GM10248 (cell line): Measurements from ENCODE around the gene ZG16.
"Not testable (repeated sequence)": the region's sequence is repeated elsewhere in the genome, so short reads cannot be mapped to it uniquely, and the experiment has no call there.

Source experiments
- CTCF ChIA-PET: fragments of 300-600 bp; sonication (Branson Sonifier 250); formaldehyde crosslinking; extraction: SDS; loops from one replicate; lab custom pipeline; 2021; ENCODE audit warnings: antibody characterized with exemption; lab: Yijun Ruan, JAX
- POLR2A ChIA-PET: fragments of 350-650 bp; sonication (Branson Sonifier 250); formaldehyde crosslinking; extraction: SDS; loops from one replicate; lab custom pipeline; 2020; ENCODE audit warnings: antibody characterized with exemption; lab: Yijun Ruan, JAX
- DNase-seq: peaks from one replicate; pipeline ENCODE4 v3.0.0; 2012; ENCODE audit errors: extremely low spot score
- CTCF ChIP-seq: IDR thresholded peaks from 2 replicates; pipeline ENCODE4 v1.5.1; 2012; ENCODE audit warnings: mild to moderate bottlenecking, low read depth; ENCODE audit errors: extremely low read depth, missing control alignments, control extremely low read depth

ZG16 gene

DNA sequence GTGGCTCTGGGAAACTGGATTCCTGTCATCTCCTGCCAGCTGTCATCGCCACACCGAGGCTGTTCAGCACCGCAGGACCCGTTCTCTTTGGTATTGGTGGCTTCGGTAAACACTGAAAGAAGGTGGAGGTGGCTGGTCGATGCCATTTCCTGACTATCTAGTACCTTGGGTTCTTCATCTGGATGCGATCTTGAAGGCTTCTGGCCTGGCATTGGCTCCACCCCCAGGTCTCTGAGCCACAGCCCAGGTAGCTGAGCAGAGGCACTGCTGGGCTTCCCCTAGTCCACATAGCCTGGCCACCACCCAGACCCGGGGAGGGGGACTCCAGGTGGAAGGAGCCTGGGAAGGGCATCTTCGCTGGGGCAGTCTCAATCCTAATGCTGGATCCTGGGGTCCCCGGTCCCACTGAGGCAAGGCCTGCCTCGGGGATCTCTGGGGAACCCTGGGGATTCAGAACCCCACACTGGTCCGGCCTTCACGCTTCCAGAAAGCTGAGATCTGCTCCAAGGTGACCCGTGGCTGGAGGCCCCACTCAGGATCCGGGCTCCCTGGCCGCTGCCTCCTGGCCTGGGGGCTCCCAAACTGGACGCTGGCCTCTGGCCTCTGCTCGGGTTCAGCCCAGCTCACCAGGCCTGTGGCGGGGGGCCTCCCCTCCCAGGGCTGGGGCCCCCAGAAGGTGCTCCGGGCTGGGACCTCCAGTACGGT is 34.1 kb upstream of the ZG16 start:
- no peak for DNase-seq
- no peak for TF ChIP-seq CTCF
- ChIA-PET POLR2A (no interaction called here), CTCF (no interaction called here)

DNA sequence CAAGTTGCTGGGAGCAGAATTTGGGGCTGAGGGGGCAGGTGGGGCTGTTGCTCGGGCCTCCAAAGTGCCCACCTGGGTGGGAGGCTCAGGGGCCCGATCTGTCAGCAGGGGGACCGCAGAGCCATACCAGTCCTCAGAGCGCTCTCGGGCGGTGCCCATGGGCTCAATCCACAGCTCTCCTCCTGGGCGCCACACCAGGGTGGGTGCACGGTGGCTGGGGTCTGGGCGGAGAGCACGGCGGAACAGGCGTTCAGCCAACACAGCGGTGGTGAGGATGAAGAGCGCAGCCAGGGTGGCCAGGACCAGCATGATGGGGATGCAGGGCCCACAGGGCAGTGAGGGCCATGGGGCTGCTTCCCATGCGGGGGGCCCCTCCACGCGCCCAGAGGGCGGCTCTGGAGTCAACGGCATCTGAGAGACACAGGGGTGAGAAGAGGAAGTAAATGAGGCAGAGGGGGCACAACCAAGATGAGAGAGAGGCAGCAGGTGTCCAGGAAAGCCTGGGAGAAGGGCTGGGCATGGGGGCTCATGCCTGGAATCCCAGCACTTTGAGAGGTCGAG is 33.4 kb upstream of the ZG16 start:
- peak; percentile 24 for DNase-seq
- POLR2A ChIA-PET: no interaction called here
- CTCF ChIA-PET: interaction anchor here (1.0 to 1.3 kb wide), 2 partner anchors 40 to 101 kb away, joined by 3 read pairs; no protein-coding TSS in a partner anchor
- no peak for TF ChIP-seq CTCF

DNA sequence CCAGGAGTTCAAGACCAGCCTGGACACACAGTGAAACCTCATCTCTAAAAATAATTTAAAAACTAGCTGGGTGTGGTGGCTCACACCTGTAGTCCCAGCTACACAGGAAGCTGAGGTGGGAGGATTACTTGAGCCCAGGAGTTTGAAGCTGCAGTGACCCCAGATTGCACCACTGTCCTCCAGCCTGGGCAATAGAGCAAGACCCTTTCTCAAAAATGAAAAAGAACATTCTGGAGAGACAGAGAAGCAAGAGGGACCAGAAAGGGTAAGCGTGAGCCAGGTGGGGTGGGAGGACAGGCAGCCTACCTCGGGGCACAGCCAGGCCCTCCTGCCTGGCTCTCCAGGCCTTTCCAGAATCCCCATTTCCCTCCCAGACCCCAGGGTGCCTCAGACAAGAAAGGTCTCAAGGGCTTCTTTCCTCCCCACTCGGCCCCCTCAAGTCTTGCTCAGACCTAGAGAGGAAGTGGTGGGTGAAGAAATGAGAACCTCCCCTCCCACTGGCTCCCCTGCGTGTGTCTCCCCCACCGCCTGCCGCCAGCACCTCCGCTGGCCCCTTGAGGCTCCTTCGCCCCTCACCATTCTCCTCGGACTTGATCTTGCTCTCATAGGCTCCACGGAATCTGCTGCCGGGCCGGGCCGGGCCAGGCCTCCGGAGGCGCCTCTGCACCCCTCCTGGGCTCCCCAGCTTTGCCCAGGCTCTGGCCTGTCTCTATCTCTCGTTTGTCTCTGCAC is 32.8 kb upstream of the ZG16 start:
- CTCF ChIA-PET: interaction anchor here (1.0 to 1.6 kb wide), 3 partner anchors 39 to 102 kb away, joined by 3 to 6 read pairs (median 3); partner anchors contain the start of gene KIF22
- no peak for TF ChIP-seq CTCF
- POLR2A ChIA-PET: no interaction called here
- peak; percentile 78 for DNase-seq

DNA sequence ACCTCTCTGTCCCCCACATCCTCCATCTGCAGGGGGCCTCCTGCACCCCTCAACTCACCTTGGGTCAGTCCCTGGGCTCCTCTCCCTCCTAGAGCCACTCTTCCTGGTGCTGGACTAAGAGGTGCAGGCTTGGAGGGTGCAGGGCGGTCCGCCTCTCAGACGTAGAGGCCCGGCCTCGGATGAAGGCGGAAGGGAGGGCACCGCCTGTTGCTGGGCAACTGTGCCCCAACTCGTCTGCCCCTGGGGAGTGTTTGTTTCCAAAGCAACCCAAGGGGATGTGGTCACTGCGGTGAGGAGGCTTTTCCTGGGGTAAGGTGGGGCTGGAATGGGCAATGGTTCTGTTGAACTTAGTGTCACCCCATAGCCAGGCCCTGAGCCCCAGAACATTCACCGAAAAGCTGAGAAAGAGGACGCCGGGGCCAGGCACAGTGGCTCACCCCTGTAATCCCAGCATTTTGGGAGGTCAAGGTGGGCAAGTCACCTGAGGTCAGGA is 32.2 kb upstream of the ZG16 start, which contains the start of gene C16orf54:
Gene C16orf54 (minus strand): TSS at position 138 of the 493 bp plus-strand sequence. CDS start 1,039 bp downstream, outside the sequence.
- DNase-seq: peak; percentile 72
- ChIA-PET CTCF (interaction anchor here (0.8 to 1.6 kb wide), 3 partner anchors 44 to 103 kb away, joined by 3 to 6 read pairs (median 3); partner anchors contain the start of gene KIF22), POLR2A (interaction anchor here (0.5 kb wide), 1 partner anchor 42 kb away, joined by 7 read pairs; no protein-coding TSS in a partner anchor)
- TF ChIP-seq CTCF: no peak

DNA sequence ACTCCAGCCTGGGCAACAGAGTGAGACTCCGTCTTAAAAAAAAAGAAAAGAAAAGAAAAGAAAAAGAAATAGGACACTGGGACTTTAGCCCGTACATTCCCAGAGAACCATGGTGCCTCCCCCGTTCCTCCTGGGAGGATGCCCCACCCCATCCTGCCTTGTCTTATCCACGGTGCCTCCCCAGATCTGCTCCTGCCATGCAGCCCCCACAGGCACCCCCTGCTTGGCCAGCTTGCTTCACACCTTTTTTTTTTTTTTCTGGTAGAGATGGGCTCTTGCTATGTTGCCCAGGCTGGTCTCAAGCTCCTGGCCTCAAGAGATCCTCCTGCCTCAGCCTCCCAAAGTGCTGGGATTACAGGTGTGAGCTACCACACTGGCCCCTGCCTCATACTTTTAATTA is 31.5 kb upstream of the ZG16 start:
- not testable (repeated sequence) for DNase-seq
- ChIA-PET POLR2A (interaction anchor here (0.5 to 0.6 kb wide), 2 partner anchors 42 to 77 kb away, joined by 4 to 7 read pairs; no protein-coding TSS in a partner anchor), CTCF (interaction anchor here (0.8 to 1.6 kb wide), 2 partner anchors 44 to 102 kb away, joined by 3 to 6 read pairs; partner anchors contain the start of gene KIF22)

- DNase-seq: no peak
- ChIA-PET POLR2A (no interaction called here), CTCF (interaction anchor here (1.0 to 2.1 kb wide), 2 partner anchors 37 to 69 kb away, joined by 4 to 9 read pairs; no protein-coding TSS in a partner anchor)
- no peak for TF ChIP-seq CTCF
These were observed 29.9 kb upstream of the ZG16 start for GRCh38 chr16:29747947-29748759.

DNA sequence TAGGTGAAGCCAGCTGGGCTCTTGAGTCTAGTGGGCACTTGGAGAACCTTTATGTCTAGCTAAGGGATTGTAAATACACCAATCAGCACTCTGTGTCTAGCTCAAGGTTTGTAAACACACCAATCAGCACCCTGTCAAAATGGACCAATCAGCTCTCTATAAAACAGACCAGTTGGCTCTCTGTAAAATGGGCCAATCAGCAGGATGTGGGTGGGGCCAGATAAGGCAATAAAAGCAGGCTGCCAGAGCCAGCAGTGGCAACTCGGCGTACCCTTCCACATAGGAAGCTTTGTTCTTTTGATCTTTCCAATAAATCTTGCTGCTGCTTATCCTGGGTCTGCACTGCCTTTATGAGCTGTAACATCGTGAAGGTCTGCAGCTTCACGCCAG is 29.3 kb upstream of the ZG16 start:
- CTCF ChIA-PET: interaction anchor here (2.1 kb wide), 1 partner anchor 36 kb away, joined by 9 read pairs; no protein-coding TSS in a partner anchor
- POLR2A ChIA-PET: not testable (repeated sequence)

More for the DNA sequence above, 29.3 kb upstream of the ZG16 start:
- DNase-seq: not testable (repeated sequence)
